GM19351 (cell line): ENCODE results near the gene MAP3K5.
"Not testable (repeated sequence)": the region's sequence is repeated elsewhere in the genome, so short reads cannot be mapped to it uniquely, and the experiment has no call there.

Source experiments
- ATAC-seq: cut with Tn5 transposase; IDR thresholded peaks from one replicate; pipeline ENCODE4 v1.9.1; 2021; ENCODE audit warnings: mild to moderate bottlenecking, moderate library complexity; ENCODE audit not compliant: unreplicated experiment

Gene MAP3K5

GRCh38 chr6:136795386-136795785 lies 3.1 kb upstream of the MAP3K5 start:
- ATAC-seq, result no peak

GRCh38 chr6:136793363-136793762 lies 1.1 kb upstream of the MAP3K5 start:
- ATAC-seq, result no peak

GRCh38 chr6:136792095-136792409 lies 225 bp downstream of the MAP3K5 start:
- ATAC-seq, result no peak

GRCh38 chr6:136791296-136792094 lies 782 bp downstream of the MAP3K5 start:
- peak; percentile 34 for ATAC-seq

GRCh38 chr6:136790411-136791295 lies 1.6 kb downstream of the MAP3K5 start:
- ATAC-seq, result no peak

- not testable (repeated sequence) for ATAC-seq
Observed at GRCh38 chr6:136789440-136789839, 2.8 kb downstream of the MAP3K5 start.

GRCh38 chr6:136788069-136788902 lies 4.0 kb downstream of the MAP3K5 start:
- no peak for ATAC-seq

- ATAC-seq, result no peak
Observed at GRCh38 chr6:136787726-136788068, 4.6 kb downstream of the MAP3K5 start.

- ATAC-seq, result no peak
Observed at GRCh38 chr6:136786658-136787057, 5.6 kb downstream of the MAP3K5 start.

GRCh38 chr6:136784910-136785746 lies 7.1 kb downstream of the MAP3K5 start:
- peak; percentile 35 for ATAC-seq

- no peak for ATAC-seq
Observed at GRCh38 chr6:136784271-136784664, 8.0 kb downstream of the MAP3K5 start.

- ATAC-seq, result peak; percentile 79
Observed at GRCh38 chr6:136783495-136784270, 8.6 kb downstream of the MAP3K5 start.

- no peak for ATAC-seq
Observed at GRCh38 chr6:136783021-136783420, 9.3 kb downstream of the MAP3K5 start.

GRCh38 chr6:136782021-136782770 lies 10.1 kb downstream of the MAP3K5 start:
- ATAC-seq, result no peak

GRCh38 chr6:136780972-136781371 lies 11.3 kb downstream of the MAP3K5 start:
- no peak for ATAC-seq

GRCh38 chr6:136779682-136780081 lies 12.6 kb downstream of the MAP3K5 start:
- ATAC-seq, result no peak

GRCh38 chr6:136777651-136778050 lies 14.6 kb downstream of the MAP3K5 start:
- no peak for ATAC-seq

- no peak for ATAC-seq
Observed at GRCh38 chr6:136775548-136775947, 16.7 kb downstream of the MAP3K5 start.

- ATAC-seq, result no peak
Observed at GRCh38 chr6:136775081-136775480, 17.2 kb downstream of the MAP3K5 start.
